ENCODE results near the gene PLLP. TPM values are rescaled to one million over a fixed set of nuclear protein-coding genes. Genes with fewer than 3 reads are reported as not detected.

PLLP gene
- total and polyA plus RNA-seq, 11 donors = 2.0 to 14.8 (median 2.8) TPM

DNA sequence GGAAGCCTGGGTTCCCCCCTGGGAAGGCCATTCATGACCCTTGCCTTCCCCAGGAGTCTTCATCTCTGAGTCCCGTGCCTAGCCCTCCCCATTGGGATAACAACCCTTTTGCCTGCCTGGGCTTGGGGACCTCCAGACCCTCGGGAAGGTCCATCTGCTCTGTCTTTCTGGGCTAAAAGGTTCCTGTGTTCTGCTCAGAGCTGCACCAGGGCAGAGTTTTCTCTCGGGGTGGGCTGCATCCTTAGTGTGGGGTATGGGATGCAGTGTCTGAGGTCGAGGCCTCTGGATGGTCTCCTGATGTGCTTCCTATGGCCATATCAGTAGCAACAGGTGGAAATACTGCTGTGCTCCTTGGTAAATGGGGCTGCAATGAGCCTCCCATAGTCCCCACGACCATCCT is 22.9 kb upstream of the PLLP start:
- 78 to 100% (median 80%) methylated on average over 1 to 5 of the region's 5 CpGs for WGBS, 4 donors
- peak in 1 of 5 donors; percentile 11 for DNase-seq
- peaks cover 0 to 39% (median 21%) of the 10 kb centered on the region in 12 donors for H3K4me1 ChIP-seq
- H3K4me3 ChIP-seq = no peak overlapping the region
- no peak for ATAC-seq
- no peak for TF ChIP-seq POLR2A (IDR thresholded peaks at IDR 0.05)
- TF ChIP-seq, protein P1, sequence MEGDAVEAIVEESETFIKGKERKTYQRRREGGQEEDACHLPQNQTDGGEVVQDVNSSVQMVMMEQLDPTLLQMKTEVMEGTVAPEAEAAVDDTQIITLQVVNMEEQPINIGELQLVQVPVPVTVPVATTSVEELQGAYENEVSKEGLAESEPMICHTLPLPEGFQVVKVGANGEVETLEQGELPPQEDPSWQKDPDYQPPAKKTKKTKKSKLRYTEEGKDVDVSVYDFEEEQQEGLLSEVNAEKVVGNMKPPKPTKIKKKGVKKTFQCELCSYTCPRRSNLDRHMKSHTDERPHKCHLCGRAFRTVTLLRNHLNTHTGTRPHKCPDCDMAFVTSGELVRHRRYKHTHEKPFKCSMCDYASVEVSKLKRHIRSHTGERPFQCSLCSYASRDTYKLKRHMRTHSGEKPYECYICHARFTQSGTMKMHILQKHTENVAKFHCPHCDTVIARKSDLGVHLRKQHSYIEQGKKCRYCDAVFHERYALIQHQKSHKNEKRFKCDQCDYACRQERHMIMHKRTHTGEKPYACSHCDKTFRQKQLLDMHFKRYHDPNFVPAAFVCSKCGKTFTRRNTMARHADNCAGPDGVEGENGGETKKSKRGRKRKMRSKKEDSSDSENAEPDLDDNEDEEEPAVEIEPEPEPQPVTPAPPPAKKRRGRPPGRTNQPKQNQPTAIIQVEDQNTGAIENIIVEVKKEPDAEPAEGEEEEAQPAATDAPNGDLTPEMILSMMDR (IDR thresholded peaks at IDR 0.05) = no peak
- intact Hi-C loops (cut with DNase I) = no loop called here
- no peaks in the 10 kb centered on the region for H3K9me3 ChIP-seq
- no peaks in the 10 kb centered on the region for H3K36me3 ChIP-seq
- H3K27me3 ChIP-seq = no peaks in the 10 kb centered on the region
- H3K27ac ChIP-seq = no peak overlapping the region

DNA sequence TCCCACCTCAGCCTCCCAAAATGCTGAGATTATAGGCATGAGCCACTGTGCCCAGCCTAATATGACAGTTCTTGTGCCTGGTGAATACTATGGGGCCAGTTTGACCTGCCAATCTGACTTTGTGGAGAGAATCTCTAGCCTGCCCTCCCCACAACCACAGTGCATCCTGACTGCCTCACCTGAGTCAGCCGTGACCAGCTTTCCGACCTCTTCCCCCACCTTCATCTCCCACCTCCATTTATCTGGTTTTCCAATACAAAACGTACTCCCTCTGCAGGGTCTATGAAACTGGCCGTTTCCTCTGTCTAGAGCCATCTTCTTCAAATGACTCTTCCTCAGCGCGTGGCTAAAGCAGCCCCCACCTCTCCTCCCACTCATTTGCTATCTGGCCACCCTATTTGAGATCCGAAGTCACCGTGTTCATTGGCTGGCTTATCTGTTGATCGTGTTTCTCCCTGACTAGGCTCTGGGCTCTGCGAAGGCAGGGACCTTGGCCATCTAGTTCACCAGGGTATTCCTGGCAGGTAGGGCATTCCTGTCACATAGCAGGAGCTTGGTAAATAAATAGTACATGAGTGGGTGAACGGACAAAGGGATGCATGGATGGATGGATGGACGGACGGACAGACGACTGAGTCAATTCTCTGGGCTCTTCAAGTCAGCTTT is 22.3 kb upstream of the PLLP start:
- WGBS, 4 donors = 75 to 89% (median 76%) methylated on average over 14 of the region's 14 CpGs
- H3K27me3 ChIP-seq = no peaks in the 10 kb centered on the region
- H3K4me1 ChIP-seq = peaks cover 0 to 39% (median 21%) of the 10 kb centered on the region in 12 donors
- no peak overlapping the region for H3K4me3 ChIP-seq
- peak in 2 of 5 donors; percentile 2 to 4 for DNase-seq
- intact Hi-C loops (cut with DNase I) = no loop called here
- H3K9me3 ChIP-seq = no peaks in the 10 kb centered on the region
- no peaks in the 10 kb centered on the region for H3K36me3 ChIP-seq
- TF ChIP-seq POLR2A (IDR thresholded peaks at IDR 0.05) = no peak
- TF ChIP-seq, protein P1 (IDR thresholded peaks at IDR 0.05) = no peak
- no peak for ATAC-seq
- H3K27ac ChIP-seq = no peak overlapping the region

DNA sequence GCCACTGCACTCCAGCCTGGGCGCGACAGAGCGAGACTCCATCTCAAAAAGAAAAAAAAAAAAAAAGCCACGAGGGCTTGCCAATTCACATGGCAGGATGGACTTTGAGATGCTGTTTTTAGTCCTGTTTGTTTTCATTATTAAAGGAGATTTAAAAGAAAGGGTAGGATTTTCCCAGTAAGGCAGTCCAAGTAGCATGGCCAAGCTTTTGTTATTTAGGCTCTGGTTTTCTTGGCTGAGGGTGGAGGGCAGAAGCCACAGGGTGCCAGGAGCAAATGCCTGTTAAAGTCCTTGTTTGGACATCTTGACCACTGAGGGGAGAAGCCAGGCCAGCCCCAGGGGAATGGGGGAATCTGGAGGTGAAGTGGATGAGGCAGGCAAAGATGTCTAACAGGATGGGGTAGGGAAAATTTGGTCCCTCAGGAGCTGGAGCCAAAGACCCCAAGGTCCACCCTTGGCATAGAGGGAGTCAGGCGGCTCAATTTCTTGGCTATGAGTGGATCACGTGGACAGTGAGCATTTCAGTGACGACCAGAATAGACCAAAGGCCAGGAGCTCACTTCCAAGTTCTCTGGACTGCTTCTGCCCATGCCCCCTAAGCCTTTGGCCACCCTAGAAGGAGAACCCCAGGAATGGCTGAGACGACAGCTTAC is 20.8 kb upstream of the PLLP start:
- intact Hi-C loops (cut with DNase I) = loop anchor here in 1 of 10 donors (2.0 kb wide), 1 partner anchor 68 kb away; the partner anchor contains the start of gene CX3CL1
- peak overlapping the region; percentile 45 to 88 (median 73) for H3K27ac ChIP-seq
- no peaks in the 10 kb centered on the region for H3K9me3 ChIP-seq
- H3K27me3 ChIP-seq = no peaks in the 10 kb centered on the region
- ATAC-seq (peak in 1 of 4 donors; percentile 29), DNase-seq (peak in 3 of 5 donors; percentile 33 to 64 (median 48))
- WGBS, 4 donors = 42 to 46% (median 45%) methylated on average over 8 of the region's 8 CpGs
- H3K4me1 ChIP-seq = peaks cover 0 to 39% (median 25%) of the 10 kb centered on the region in 12 donors
- no peak overlapping the region for H3K4me3 ChIP-seq
- TF ChIP-seq POLR2A (IDR thresholded peaks at IDR 0.05) = no peak
- TF ChIP-seq, protein P1 (IDR thresholded peaks at IDR 0.05) = no peak
- no peaks in the 10 kb centered on the region for H3K36me3 ChIP-seq
